Activated T-cell treated with anti-CD3 and anti-CD28 coated beads, Interleukin-2, amount 50 U/mL, for 72 hours (primary cell): ENCODE measurements around the gene BARX2. TPM values are rescaled to one million over a fixed set of nuclear protein-coding genes. Genes with fewer than 3 reads are reported as not detected.

Experiments used
- ATAC-seq, 2 donors: fragments of 150-1000 bp; cut with Tn5 transposase; replicated peaks in 1 of 2; 2 replicates each; pipeline ENCODE4 v1.10.0; 2021; ENCODE audit warnings: moderate library complexity in 2 of 2, mild to moderate bottlenecking in 1 of 2
- DNase-seq, 2 donors: peaks; one replicate each; pipeline ENCODE4 v3.0.0; 2021 to 2022; ENCODE audit warnings: mixed read lengths in 1 of 2
- H3K27ac Mint-ChIP-seq: one replicate; pipeline ENCODE4 v1.8.0; 2022; ENCODE audit warnings: mild to moderate bottlenecking, moderate library complexity, mixed read lengths
- H3K27me3 Mint-ChIP-seq: one replicate; pipeline ENCODE4 v1.8.0; 2022; ENCODE audit warnings: low read depth, mixed read lengths
- H3K36me3 Mint-ChIP-seq, 2 donors: one replicate each; pipeline ENCODE4 v1.8.0; 2022; ENCODE audit warnings: mixed read lengths in 2 of 2, mild to moderate bottlenecking in 1 of 2; ENCODE audit not compliant: insufficient read depth in 2 of 2
- H3K4me1 Mint-ChIP-seq: one replicate; pipeline ENCODE4 v1.8.0; 2022; ENCODE audit warnings: low read depth, mixed read lengths
- H3K4me3 Mint-ChIP-seq, 2 donors: one replicate each; pipeline ENCODE4 v1.8.0; 2022; ENCODE audit warnings: mild to moderate bottlenecking in 2 of 2, mixed read lengths in 2 of 2, moderate library complexity in 2 of 2
- H3K9me3 Mint-ChIP-seq, 2 donors: one replicate each; pipeline ENCODE4 v1.8.0; 2022; ENCODE audit warnings: mixed read lengths in 2 of 2
- total RNA-seq, 2 donors: library from RNA; stranded (reverse); gene quantifications; one replicate each; pipeline ENCODE4 v1.2.3, GENCODE V29; 2022

BARX2 gene
- total RNA-seq, 2 donors from 2014 or later = 4.1 to 5.8 TPM

DNA sequence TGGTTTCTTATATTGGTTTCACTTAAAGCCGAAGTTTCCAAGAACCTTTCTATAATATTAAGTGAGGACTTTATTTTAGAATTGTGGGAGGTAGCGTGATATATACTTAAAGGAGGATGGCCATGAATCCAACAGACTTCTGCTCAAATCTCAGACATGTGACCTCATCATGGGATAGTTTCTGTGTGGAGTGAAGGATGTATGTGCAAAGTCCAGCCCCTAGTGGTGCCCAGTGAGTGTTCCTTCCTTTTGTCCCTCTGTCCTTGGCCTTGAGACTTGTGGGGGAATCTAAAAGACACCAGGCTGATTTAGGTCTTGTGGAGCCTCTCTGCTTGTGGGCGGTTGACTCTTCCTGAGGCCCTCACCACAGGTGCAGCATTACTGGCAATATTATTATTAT is 43.7 kb downstream of the BARX2 start:
- DNase-seq (no peak), ATAC-seq (no peak)
- H3K27me3 Mint-ChIP-seq = peaks cover 21% of the 10 kb centered on the region
- no peaks in the 10 kb centered on the region for H3K9me3 Mint-ChIP-seq
- no peak overlapping the region for H3K27ac Mint-ChIP-seq
- no peak overlapping the region for H3K4me3 Mint-ChIP-seq
- peaks cover 18% of the 10 kb centered on the region for H3K4me1 Mint-ChIP-seq
- H3K36me3 Mint-ChIP-seq = no peaks in the 10 kb centered on the region

DNA sequence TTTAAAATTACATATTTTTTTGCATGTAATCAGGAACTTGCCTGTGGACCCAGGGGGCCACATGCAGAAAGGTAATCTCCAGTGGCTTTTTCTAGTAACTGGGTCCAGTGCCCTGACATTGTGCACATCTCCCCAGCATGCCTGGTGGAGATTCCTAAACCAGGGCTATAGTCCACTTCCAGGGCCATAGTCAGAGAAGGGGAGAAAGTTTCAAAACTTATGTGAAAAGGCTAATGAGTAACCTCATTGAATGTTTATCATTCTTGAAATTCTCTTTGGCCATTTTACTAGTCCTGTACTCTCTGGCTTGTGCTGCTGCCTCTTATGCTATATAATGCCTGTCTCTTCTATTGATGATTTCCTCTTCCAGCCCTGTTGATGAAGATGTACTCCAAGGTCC is 47.8 kb downstream of the BARX2 start:
- H3K36me3 Mint-ChIP-seq = no peaks in the 10 kb centered on the region
- no peak for DNase-seq
- H3K27ac Mint-ChIP-seq = no peak overlapping the region
- peaks cover 4% of the 10 kb centered on the region for H3K4me1 Mint-ChIP-seq
- no peak overlapping the region for H3K4me3 Mint-ChIP-seq
- no peak for ATAC-seq
- no peaks in the 10 kb centered on the region for H3K9me3 Mint-ChIP-seq
- peaks cover 49% of the 10 kb centered on the region for H3K27me3 Mint-ChIP-seq

DNA sequence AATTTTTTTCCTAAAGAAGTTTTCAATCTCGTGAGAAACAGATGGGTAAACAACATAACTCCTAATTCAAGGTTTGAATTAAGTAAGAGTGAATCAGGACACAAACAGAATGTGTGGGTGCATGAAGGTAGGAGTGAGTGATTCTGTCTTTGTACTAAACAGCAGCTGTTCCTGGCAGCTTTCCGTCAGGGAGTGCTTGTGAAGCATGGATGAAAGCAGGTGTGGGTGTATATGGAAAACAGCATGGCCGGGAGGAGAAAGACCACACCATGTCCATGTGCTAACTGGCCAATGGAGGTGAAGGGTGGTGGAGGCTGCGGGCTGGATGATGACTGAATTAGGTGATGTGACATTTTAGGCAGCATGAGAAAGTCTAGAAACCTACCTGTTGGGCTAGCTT is 49.6 kb downstream of the BARX2 start:
- H3K9me3 Mint-ChIP-seq = no peaks in the 10 kb centered on the region
- no peak for ATAC-seq
- no peak overlapping the region for H3K4me3 Mint-ChIP-seq
- DNase-seq = no peak
- H3K27me3 Mint-ChIP-seq = peaks cover 49% of the 10 kb centered on the region
- H3K36me3 Mint-ChIP-seq = no peaks in the 10 kb centered on the region
- H3K27ac Mint-ChIP-seq = no peak overlapping the region
- no peaks in the 10 kb centered on the region for H3K4me1 Mint-ChIP-seq

DNA sequence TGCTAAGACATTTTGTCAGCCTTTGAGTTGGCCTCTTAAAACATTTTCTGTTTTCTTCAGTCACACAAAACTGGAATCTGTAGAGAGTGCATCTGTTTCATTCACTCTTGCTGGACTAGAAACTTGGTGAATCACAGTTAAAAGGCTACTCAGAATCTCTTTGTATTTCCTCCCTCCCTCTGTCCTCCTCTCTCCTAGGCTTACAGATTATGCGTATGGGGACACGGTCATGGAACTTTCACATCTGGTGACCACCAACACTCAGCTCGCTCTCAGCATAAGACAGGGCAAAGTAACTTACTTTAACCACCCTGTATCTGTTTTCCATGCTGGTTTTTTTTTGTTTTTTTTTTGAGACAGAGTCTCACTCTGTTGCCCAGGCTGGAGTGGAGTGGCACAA is 50.4 kb downstream of the BARX2 start:
- H3K9me3 Mint-ChIP-seq = no peaks in the 10 kb centered on the region
- H3K4me1 Mint-ChIP-seq = no peaks in the 10 kb centered on the region
- DNase-seq = no peak
- peaks cover 48% of the 10 kb centered on the region for H3K27me3 Mint-ChIP-seq
- no peak overlapping the region for H3K4me3 Mint-ChIP-seq
- no peaks in the 10 kb centered on the region for H3K36me3 Mint-ChIP-seq
- H3K27ac Mint-ChIP-seq = no peak overlapping the region
- ATAC-seq = no peak

- H3K27me3 Mint-ChIP-seq = peaks cover 41% of the 10 kb centered on the region
- no peak for DNase-seq
- H3K27ac Mint-ChIP-seq = no peak overlapping the region
- H3K9me3 Mint-ChIP-seq = no peaks in the 10 kb centered on the region
- H3K4me1 Mint-ChIP-seq = no peaks in the 10 kb centered on the region
- H3K36me3 Mint-ChIP-seq = no peaks in the 10 kb centered on the region
- ATAC-seq = no peak
- no peak overlapping the region for H3K4me3 Mint-ChIP-seq
These were observed 51.1 kb downstream of the BARX2 start for GRCh38 chr11:129426776-129427175.

GRCh38 chr11:129427376-129427775 is 51.7 kb downstream of the BARX2 start:
- DNase-seq (no peak), ATAC-seq (no peak)
- H3K4me1 Mint-ChIP-seq = no peaks in the 10 kb centered on the region
- H3K4me3 Mint-ChIP-seq = no peak overlapping the region
- H3K27ac Mint-ChIP-seq = no peak overlapping the region
- H3K27me3 Mint-ChIP-seq = peaks cover 35% of the 10 kb centered on the region
- no peaks in the 10 kb centered on the region for H3K36me3 Mint-ChIP-seq
- no peaks in the 10 kb centered on the region for H3K9me3 Mint-ChIP-seq

- H3K4me3 Mint-ChIP-seq = no peak overlapping the region
- no peaks in the 10 kb centered on the region for H3K36me3 Mint-ChIP-seq
- H3K9me3 Mint-ChIP-seq = peaks cover 0 to 1% of the 10 kb centered on the region in 2 donors
- no peaks in the 10 kb centered on the region for H3K4me1 Mint-ChIP-seq
- peaks cover 37% of the 10 kb centered on the region for H3K27me3 Mint-ChIP-seq
- ATAC-seq (no peak), DNase-seq (no peak)
- H3K27ac Mint-ChIP-seq = no peak overlapping the region
These were observed 52.3 kb downstream of the BARX2 start for GRCh38 chr11:129427816-129428406.

DNA sequence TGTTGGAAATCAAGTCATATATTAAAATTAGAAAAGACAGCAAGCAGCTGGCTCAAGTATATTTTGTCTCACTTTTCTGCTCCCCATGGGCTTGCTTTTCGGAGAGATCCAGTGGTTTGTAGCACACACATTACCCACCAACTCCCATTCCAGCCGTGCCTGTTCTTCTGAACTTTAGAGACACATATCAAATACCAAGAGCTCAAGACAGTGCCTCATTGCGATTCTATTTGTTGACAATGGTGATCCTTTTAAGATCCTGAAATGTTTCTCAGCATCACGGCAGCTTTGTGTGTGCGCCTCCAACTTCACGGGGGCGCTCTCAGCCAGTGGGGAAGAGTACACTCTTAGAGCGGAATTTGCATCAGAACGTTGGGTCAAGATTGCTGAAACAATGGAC is 52.9 kb downstream of the BARX2 start:
- H3K4me1 Mint-ChIP-seq = no peaks in the 10 kb centered on the region
- H3K4me3 Mint-ChIP-seq = no peak overlapping the region
- ATAC-seq (no peak), DNase-seq (no peak)
- H3K36me3 Mint-ChIP-seq = no peaks in the 10 kb centered on the region
- H3K9me3 Mint-ChIP-seq = peaks cover 0 to 1% of the 10 kb centered on the region in 2 donors
- H3K27me3 Mint-ChIP-seq = peaks cover 44% of the 10 kb centered on the region
- H3K27ac Mint-ChIP-seq = no peak overlapping the region

DNA sequence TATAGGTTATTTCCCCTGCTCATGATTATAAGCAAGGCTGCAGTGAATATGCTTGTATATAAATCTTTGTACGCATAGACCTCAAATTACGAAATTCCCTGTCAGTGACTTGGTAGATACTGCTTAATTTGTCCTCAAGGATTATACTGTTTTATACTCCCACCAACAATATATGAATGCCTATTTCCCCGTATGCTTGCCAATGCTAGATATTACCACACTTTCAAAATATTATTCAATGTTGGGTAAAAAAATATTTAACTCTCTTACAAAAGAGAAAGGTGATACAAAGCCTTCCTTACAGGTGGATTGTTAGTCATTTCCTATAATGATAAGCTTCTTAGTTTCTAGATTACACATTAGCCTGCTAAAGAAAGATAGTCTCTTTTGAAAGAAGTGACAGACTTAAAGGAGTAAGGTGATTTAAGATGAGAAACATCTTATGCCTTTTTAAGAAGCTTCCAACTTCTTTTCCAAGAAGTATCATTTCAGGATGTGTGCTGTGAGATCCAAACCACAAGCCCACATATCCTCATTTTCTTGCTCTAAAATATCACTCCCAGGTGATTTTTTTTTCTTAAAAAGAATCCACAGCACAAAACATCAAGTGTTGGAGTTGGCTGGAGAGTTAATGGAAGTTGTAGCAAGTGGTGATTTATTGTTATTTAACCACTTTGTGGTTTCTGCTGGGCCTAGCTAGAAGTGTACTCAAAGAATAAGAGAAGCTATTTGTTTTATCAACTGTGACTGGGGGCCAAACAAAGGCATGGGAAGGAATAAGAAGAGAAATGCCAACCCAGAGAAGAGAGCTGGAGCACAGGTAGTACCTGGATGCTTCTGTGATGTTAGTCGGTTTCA is 59.2 kb downstream of the BARX2 start:
- ATAC-seq = peak; percentile 75
- Mint-ChIP-seq H3K4me3 (peak overlapping the region; percentile 64 to 88), H3K27me3 (peaks cover 31% of the 10 kb centered on the region), H3K27ac (peak overlapping the region; percentile 99), H3K36me3 (no peaks in the 10 kb centered on the region), H3K4me1 (peaks cover 35% of the 10 kb centered on the region), H3K9me3 (peaks cover 0 to 1% of the 10 kb centered on the region in 2 donors)
- no peak for DNase-seq

DNA sequence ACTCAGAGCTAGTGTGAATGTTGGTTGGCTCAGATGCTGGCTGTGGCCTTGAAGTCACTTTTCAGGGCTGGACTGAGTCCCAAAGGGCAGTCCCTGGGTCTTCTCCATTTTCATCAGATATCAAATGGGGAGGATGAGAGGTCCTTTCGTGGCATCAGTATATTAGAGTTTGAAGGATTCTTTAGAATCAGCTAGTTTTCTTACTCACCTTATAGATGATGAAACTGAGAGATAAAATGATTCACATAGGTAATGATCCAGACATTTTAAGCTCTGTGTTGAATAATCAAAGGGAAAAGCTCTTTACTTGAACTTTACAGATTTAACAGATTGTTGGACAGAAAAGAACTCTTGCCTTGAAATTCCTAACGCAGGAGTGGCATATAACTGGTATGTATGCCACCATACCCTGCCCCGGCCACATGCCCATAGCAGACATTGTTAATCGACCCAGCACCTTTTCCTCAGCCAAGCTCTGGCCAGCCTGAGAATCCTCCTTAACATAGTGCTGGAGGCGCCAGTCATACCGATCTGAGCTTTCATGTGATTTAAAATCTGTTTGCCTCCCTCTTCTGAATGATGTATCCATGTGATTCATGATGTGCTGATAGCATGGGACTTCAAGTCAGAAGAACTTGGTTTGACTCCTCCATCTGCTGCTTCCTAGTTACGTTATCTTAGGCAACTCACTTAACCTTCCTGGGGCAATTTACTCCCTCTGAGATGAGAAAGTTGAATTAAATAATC is 60.0 kb downstream of the BARX2 start:
- peaks cover 31% of the 10 kb centered on the region for H3K27me3 Mint-ChIP-seq

DNA sequence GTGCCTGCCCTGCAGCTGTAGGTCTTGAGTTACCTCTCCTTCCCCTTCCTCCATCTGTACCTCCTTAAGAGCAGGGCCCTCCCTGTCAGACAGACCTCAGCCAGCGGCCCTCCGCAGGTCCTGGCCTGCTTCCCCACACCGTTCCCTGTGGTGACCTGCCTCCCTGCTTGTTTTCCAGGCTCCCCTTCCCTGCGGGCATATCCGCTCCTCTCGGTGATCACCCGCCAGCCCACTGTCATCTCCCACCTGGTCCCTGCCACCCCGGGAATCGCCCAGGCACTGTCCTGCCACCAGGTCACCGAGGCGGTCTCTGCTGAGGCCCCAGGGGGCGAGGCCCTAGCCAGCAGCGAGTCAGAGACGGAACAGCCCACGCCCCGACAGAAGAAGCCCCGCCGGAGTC is 60.9 kb downstream of the BARX2 start:
- H3K9me3 Mint-ChIP-seq = peaks cover 0 to 1% of the 10 kb centered on the region in 2 donors
- no peak for DNase-seq
- H3K4me3 Mint-ChIP-seq = peak overlapping the region; percentile 41 to 88
- H3K4me1 Mint-ChIP-seq = peaks cover 41% of the 10 kb centered on the region
- H3K27me3 Mint-ChIP-seq = peaks cover 31% of the 10 kb centered on the region
- no peak overlapping the region for H3K27ac Mint-ChIP-seq
- no peak for ATAC-seq
- no peaks in the 10 kb centered on the region for H3K36me3 Mint-ChIP-seq

More for the DNA sequence above, 60.0 kb downstream of the BARX2 start:
- peak; percentile 65 for ATAC-seq
- no peak for DNase-seq
- Mint-ChIP-seq H3K4me3 (peak overlapping the region; percentile 64 to 88), H3K27ac (peak overlapping the region; percentile 99), H3K4me1 (peaks cover 41% of the 10 kb centered on the region), H3K36me3 (no peaks in the 10 kb centered on the region), H3K9me3 (peaks cover 0 to 1% of the 10 kb centered on the region in 2 donors)

- Mint-ChIP-seq H3K36me3 (no peaks in the 10 kb centered on the region), H3K4me3 (no peak overlapping the region), H3K9me3 (no peaks in the 10 kb centered on the region), H3K27me3 (peaks cover 17% of the 10 kb centered on the region), H3K4me1 (peaks cover 44% of the 10 kb centered on the region), H3K27ac (no peak overlapping the region)
- ATAC-seq = peak; percentile 4 to 16
- no peak for DNase-seq
These were observed 64.5 kb downstream of the BARX2 start for GRCh38 chr11:129440028-129440713.

DNA sequence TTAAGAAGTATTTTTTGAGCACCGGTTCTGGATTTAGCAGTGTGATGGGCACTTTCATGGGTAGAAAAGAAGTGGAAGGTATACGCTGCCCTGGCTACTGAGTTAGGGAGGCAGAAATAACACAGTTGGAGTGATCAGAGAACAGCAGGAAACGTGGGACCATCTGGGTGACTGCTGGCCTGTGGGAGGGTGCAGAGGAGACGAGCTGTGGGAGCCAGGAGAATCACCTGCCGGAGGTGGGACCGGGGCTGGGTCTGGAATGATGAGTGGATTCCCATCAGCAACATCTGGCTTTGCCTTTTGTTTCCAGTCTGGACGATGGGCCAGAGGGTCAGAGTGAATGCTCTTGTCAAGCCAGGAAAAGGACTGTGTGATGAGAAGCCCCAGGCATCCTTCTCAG is 66.5 kb downstream of the BARX2 start:
- ATAC-seq = no peak
- peaks cover 10% of the 10 kb centered on the region for H3K27me3 Mint-ChIP-seq
- no peak overlapping the region for H3K27ac Mint-ChIP-seq
- H3K36me3 Mint-ChIP-seq = no peaks in the 10 kb centered on the region
- no peak overlapping the region for H3K4me3 Mint-ChIP-seq
- H3K4me1 Mint-ChIP-seq = peaks cover 31% of the 10 kb centered on the region
- no peaks in the 10 kb centered on the region for H3K9me3 Mint-ChIP-seq
- no peak for DNase-seq
